Jurkat, Clone E6-1 (cell line): ENCODE data around the gene TPK1. TPM values are rescaled to one million over a fixed set of nuclear protein-coding genes. Genes with fewer than 3 reads are reported as not detected.

Experiments used
- DNase-seq: peaks from one replicate; pipeline ENCODE4 v3.0.0-alpha.2; 2011; ENCODE audit warnings: low read depth, low spot score
- H3K4me3 ChIP-seq: 2 replicates; pipeline ENCODE4 v1.5.1; 2011; ENCODE audit warnings: mild to moderate bottlenecking, low read length, control low read depth, moderate library complexity
- polyA plus RNA-seq: library from polyadenylated mRNA; unstranded; fragments of >200 nt; gene quantifications from one replicate; pipeline ENCODE4 v1.2.1, GENCODE V29; 2012; ENCODE audit warnings: missing spikeins; ENCODE audit not compliant: insufficient read length, insufficient read depth

Gene TPK1
- polyA plus RNA-seq: 5.1 TPM

- DNase-seq: peak; percentile 89
Observed at GRCh38 chr7:144835652-144836544, at the start of gene TPK1. TPK1 (minus strand) TSS chr7:144836053; CDS start chr7:144835602, 451 bp downstream.

GRCh38 chr7:144885478-144885877 is 49.6 kb upstream of the TPK1 start:
- DNase-seq: no peak
- H3K4me3 ChIP-seq: no peak overlapping the region

More at GRCh38 chr7:144835652-144836544, at the start of gene TPK1:
- H3K4me3 ChIP-seq: peak within 1 kb of the TSS; percentile 62

GRCh38 chr7:144884896-144885295 is 49.0 kb upstream of the TPK1 start:
- no peak for DNase-seq
- H3K4me3 ChIP-seq: no peak overlapping the region

- DNase-seq: no peak
- H3K4me3 ChIP-seq: no peak overlapping the region
Observed at GRCh38 chr7:144873316-144873845, 37.5 kb upstream of the TPK1 start.

GRCh38 chr7:144869082-144869481 is 33.2 kb upstream of the TPK1 start:
- H3K4me3 ChIP-seq: no peak overlapping the region
- no peak for DNase-seq

GRCh38 chr7:144866189-144866588 is 30.3 kb upstream of the TPK1 start:
- DNase-seq: no peak
- H3K4me3 ChIP-seq: no peak overlapping the region

- DNase-seq: no peak
- H3K4me3 ChIP-seq: no peak overlapping the region
Observed at GRCh38 chr7:144863320-144863647, 27.4 kb upstream of the TPK1 start.

GRCh38 chr7:144862612-144863319 is 26.9 kb upstream of the TPK1 start:
- no peak for DNase-seq
- H3K4me3 ChIP-seq: no peak overlapping the region

GRCh38 chr7:144859739-144860138 is 23.9 kb upstream of the TPK1 start:
- no peak overlapping the region for H3K4me3 ChIP-seq
- no peak for DNase-seq

GRCh38 chr7:144857463-144857862 is 21.6 kb upstream of the TPK1 start:
- no peak for DNase-seq
- no peak overlapping the region for H3K4me3 ChIP-seq

- no peak for DNase-seq
Observed at GRCh38 chr7:144854839-144855424, 19.1 kb upstream of the TPK1 start.

GRCh38 chr7:144853542-144853941 is 17.7 kb upstream of the TPK1 start:
- no peak overlapping the region for H3K4me3 ChIP-seq
- no peak for DNase-seq

More at GRCh38 chr7:144854839-144855424, 19.1 kb upstream of the TPK1 start:
- no peak overlapping the region for H3K4me3 ChIP-seq

- no peak overlapping the region for H3K4me3 ChIP-seq
- DNase-seq: no peak
Observed at GRCh38 chr7:144848078-144848477, 12.2 kb upstream of the TPK1 start.

GRCh38 chr7:144842377-144842851 is 6.6 kb upstream of the TPK1 start:
- no peak overlapping the region for H3K4me3 ChIP-seq
- DNase-seq: no peak

GRCh38 chr7:144836545-144836842 is 641 bp upstream of the TPK1 start:
- no peak for DNase-seq
- no peak overlapping the region for H3K4me3 ChIP-seq

- DNase-seq: peak; percentile 25
Observed at GRCh38 chr7:144835155-144835611, 670 bp downstream of the TPK1 start.

GRCh38 chr7:144834641-144835144 is 1.2 kb downstream of the TPK1 start:
- no peak for DNase-seq
- H3K4me3 ChIP-seq: peak overlapping the region; percentile 62

More at GRCh38 chr7:144835155-144835611, 670 bp downstream of the TPK1 start:
- H3K4me3 ChIP-seq: peak overlapping the region; percentile 62

- no peak overlapping the region for H3K4me3 ChIP-seq
- DNase-seq: no peak
Observed at GRCh38 chr7:144830811-144831210, 5.0 kb downstream of the TPK1 start.

- DNase-seq: no peak
Observed at GRCh38 chr7:144830024-144830785, 5.6 kb downstream of the TPK1 start.

More at GRCh38 chr7:144830024-144830785, 5.6 kb downstream of the TPK1 start:
- H3K4me3 ChIP-seq: no peak overlapping the region
